GM12878 (cell line): ENCODE measurements around the gene LHFPL2. TPM values are rescaled to one million over a fixed set of nuclear protein-coding genes. Genes with fewer than 3 reads are reported as not detected.

ENCODE experiments used
- ATF7 ChIP-seq: fragments of 450-650 bp; IDR thresholded peaks from 2 replicates; pipeline ENCODE4 v1.6.1; 2016; ENCODE audit warnings: low read depth, mild to moderate bottlenecking
- BCL11A ChIP-seq: IDR thresholded peaks from 2 replicates; pipeline ENCODE4 v1.6.1; 2011; ENCODE audit warnings: low read depth, low read length
- BMI1 ChIP-seq: fragments of 450-650 bp; IDR thresholded peaks from 2 replicates; pipeline ENCODE4 v1.6.1; 2016; ENCODE audit warnings: mild to moderate bottlenecking, moderate library complexity, borderline replicate concordance
- CBFB ChIP-seq: IDR thresholded peaks from 2 replicates; pipeline ENCODE4 v1.6.1; 2016; ENCODE audit warnings: antibody characterized with exemption, low read depth
- CBX5 ChIP-seq: sonication (generic); IDR thresholded peaks from 2 replicates; pipeline ENCODE4 v1.6.1; 2016; ENCODE audit warnings: low read depth, moderate library complexity, mild to moderate bottlenecking, inconsistent platforms
- CREB1 ChIP-seq: IDR thresholded peaks from 2 replicates; pipeline ENCODE4 v1.6.1; 2012; ENCODE audit warnings: low read depth, mild to moderate bottlenecking, inconsistent platforms
- EED ChIP-seq: sonication (generic); IDR thresholded peaks from 2 replicates; pipeline ENCODE4 v1.6.1; 2016; ENCODE audit warnings: antibody characterized with exemption, low read depth
- JUNB ChIP-seq: IDR thresholded peaks from 2 replicates; pipeline ENCODE4 v1.6.1; 2016; ENCODE audit warnings: antibody characterized with exemption, mild to moderate bottlenecking
- MYC ChIP-seq: IDR thresholded peaks from 2 replicates; pipeline ENCODE4 v1.6.1; 2011; ENCODE audit warnings: mild to moderate bottlenecking, low read length, moderate library complexity, inconsistent platforms; ENCODE audit not compliant: insufficient read depth, insufficient replicate concordance, insufficient read length, severe bottlenecking
- NBN ChIP-seq: fragments of 450-650 bp; IDR thresholded peaks from 2 replicates; pipeline ENCODE4 v1.6.1; 2016
- NFXL1 ChIP-seq: fragments of 450-650 bp; IDR thresholded peaks from 2 replicates; pipeline ENCODE4 v1.6.1; 2017; ENCODE audit warnings: antibody characterized with exemption, mild to moderate bottlenecking, borderline replicate concordance
- NKRF ChIP-seq: fragments of 450-650 bp; conservative IDR thresholded peaks from 2 replicates; pipeline ENCODE4 v1.6.1; 2017; ENCODE audit warnings: mild to moderate bottlenecking, moderate library complexity
- PML ChIP-seq: IDR thresholded peaks from 2 replicates; pipeline ENCODE4 v1.6.1; 2012; ENCODE audit warnings: low read length, inconsistent platforms
- SRF ChIP-seq, 2 experiments: IDR thresholded peaks; 2 replicates each; pipeline ENCODE4 v1.6.1; 2011; ENCODE audit warnings: low read depth in 2 of 2, low read length in 2 of 2, mild to moderate bottlenecking in 1 of 2, moderate library complexity in 1 of 2
- STAT1 ChIP-seq: fragments of 450-650 bp; conservative IDR thresholded peaks from 2 replicates; pipeline ENCODE4 v1.6.1; 2014; ENCODE audit warnings: antibody characterized with exemption, mild to moderate bottlenecking
- TAF1 ChIP-seq: IDR thresholded peaks from 2 replicates; pipeline ENCODE4 v1.6.1; 2011; ENCODE audit warnings: mild to moderate bottlenecking, low read depth, low read length, borderline replicate concordance
- TCF3 ChIP-seq: IDR thresholded peaks from 2 replicates; pipeline ENCODE4 v1.6.1; 2012; ENCODE audit warnings: low read depth, mild to moderate bottlenecking, low read length, borderline replicate concordance; ENCODE audit not compliant: insufficient read depth
- ZNF24 ChIP-seq: fragments of 450-650 bp; IDR thresholded peaks from 2 replicates; pipeline ENCODE4 v1.6.1; 2017; ENCODE audit warnings: antibody characterized with exemption, mild to moderate bottlenecking
- ZNF274 ChIP-seq: IDR thresholded peaks from one replicate; pipeline ENCODE4 v1.8.0; 2011; ENCODE audit not compliant: insufficient read length, insufficient read depth
- polyA plus RNA-seq, 11 experiments: library from polyadenylated mRNA; depleted of rRNA in 4 of 11; unstranded in 6 of 11; stranded (reverse) in 5 of 11; fragments of >200 nt; fragmentation: Nextera tagmentation in 4 of 11; fragmentation: Illumina TruSeq in 1 of 11; extraction: Ambion mirVana in 4 of 11; extraction: Trizol in 1 of 11; gene quantifications; 1 replicate in 1 of 11; 2 replicates in 10 of 11; pipeline versions ENCODE4 v1.2.1 to v1.2.3, GENCODE V29; 2011 to 2016; ENCODE audit warnings: inconsistent platforms in 2 of 11, missing spikeins in 2 of 11, low read depth in 1 of 11
- total RNA-seq, 4 experiments: library from RNA; depleted of rRNA in 3 of 4; stranded (reverse); fragments of >200 nt in 3 of 4; fragmentation: Illumina TruSeq in 1 of 4; extraction: Trizol in 1 of 4; gene quantifications; 2 replicates each; pipeline versions ENCODE4 v1.2.1 to v1.2.3, GENCODE V29; 2013 to 2021
- TF ChIP-seq, protein P1 (sequence below): IDR thresholded peaks from 2 replicates; pipeline ENCODE4 v1.6.1; 2011; ENCODE audit warnings: borderline replicate concordance, low read depth, mild to moderate bottlenecking, moderate library complexity, low read length; ENCODE audit not compliant: insufficient read depth, poor library complexity, severe bottlenecking
- TF ChIP-seq, protein P2 (sequence below): fragments of 450-650 bp; IDR thresholded peaks from 2 replicates; pipeline ENCODE4 v1.6.1; 2017; ENCODE audit warnings: mild to moderate bottlenecking, low read depth, inconsistent platforms; ENCODE audit not compliant: poor library complexity, severe bottlenecking
- TF ChIP-seq, protein P3 (sequence below): fragments of 450-650 bp; IDR thresholded peaks from 2 replicates; pipeline ENCODE4 v1.6.1; 2017; ENCODE audit warnings: mild to moderate bottlenecking, moderate library complexity

The LHFPL2 gene
- total and polyA plus RNA-seq, 10 of the 15 experiments (the other 5 are each of a cell fraction or from before 2014, with no cell fraction given), result 4.1 to 21.8 (median 12.5) TPM

DNA sequence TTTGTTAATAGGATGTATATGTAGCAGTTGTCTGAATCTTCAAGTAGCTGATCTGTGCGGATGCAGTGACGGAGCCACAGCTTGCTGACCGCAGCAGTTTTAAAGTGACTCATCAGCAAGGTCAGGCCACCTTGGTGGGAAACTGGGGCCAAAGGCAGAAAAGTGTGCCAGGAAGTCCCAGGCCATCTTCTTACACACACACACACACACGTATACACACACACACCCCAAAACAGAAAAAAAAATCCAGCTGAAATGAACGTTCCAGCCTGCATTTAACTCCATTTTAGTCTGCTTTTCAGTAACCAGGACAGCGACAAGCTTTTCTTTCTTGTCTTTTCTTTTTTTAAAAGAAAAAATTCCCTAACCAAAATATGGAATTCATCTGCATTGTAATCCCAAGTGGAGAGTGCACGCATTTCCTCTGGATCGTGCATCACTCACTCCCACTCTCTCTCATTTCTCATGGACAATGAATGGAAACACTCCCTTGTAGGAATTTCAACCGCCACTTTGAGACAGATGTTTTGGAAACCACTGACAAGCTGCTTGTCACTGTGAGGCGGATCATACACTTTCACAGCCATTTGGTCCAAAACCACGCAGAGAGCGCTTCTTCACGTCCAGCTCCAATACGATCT lies 103.9 kb downstream of the LHFPL2 start (continued):
- TF ChIP-seq MYC, result no peak
- peak; percentile 64 for TF ChIP-seq PML
- TF ChIP-seq BCL11A, result peak; percentile 87
- TF ChIP-seq, protein P1, sequence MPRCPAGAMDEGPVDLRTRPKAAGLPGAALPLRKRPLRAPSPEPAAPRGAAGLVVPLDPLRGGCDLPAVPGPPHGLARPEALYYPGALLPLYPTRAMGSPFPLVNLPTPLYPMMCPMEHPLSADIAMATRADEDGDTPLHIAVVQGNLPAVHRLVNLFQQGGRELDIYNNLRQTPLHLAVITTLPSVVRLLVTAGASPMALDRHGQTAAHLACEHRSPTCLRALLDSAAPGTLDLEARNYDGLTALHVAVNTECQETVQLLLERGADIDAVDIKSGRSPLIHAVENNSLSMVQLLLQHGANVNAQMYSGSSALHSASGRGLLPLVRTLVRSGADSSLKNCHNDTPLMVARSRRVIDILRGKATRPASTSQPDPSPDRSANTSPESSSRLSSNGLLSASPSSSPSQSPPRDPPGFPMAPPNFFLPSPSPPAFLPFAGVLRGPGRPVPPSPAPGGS, result peak; percentile 64
- peak; percentile 61; the same call in 1 of the 2 replicates for TF ChIP-seq ZNF24
- TF ChIP-seq JUNB, result peak; percentile 91
- peak; percentile 94 for TF ChIP-seq CBFB
- TF ChIP-seq CBX5, result peak; percentile 47; the same call in 1 of the 2 replicates
- TF ChIP-seq STAT1, result no peak
- no peak for TF ChIP-seq ZNF274
- TF ChIP-seq NBN, result peak; percentile 93
- TF ChIP-seq CREB1, result peak; percentile 79
- TF ChIP-seq ATF7, result peak; percentile 82
- no peak for TF ChIP-seq NKRF
- no peak for TF ChIP-seq TAF1
- peak; percentile 80 for TF ChIP-seq EED
- TF ChIP-seq, protein P2, sequence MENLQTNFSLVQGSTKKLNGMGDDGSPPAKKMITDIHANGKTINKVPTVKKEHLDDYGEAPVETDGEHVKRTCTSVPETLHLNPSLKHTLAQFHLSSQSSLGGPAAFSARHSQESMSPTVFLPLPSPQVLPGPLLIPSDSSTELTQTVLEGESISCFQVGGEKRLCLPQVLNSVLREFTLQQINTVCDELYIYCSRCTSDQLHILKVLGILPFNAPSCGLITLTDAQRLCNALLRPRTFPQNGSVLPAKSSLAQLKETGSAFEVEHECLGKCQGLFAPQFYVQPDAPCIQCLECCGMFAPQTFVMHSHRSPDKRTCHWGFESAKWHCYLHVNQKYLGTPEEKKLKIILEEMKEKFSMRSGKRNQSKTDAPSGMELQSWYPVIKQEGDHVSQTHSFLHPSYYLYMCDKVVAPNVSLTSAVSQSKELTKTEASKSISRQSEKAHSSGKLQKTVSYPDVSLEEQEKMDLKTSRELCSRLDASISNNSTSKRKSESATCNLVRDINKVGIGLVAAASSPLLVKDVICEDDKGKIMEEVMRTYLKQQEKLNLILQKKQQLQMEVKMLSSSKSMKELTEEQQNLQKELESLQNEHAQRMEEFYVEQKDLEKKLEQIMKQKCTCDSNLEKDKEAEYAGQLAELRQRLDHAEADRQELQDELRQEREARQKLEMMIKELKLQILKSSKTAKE, result peak; percentile 60
- TF ChIP-seq BMI1, result peak; percentile 15; the same call in 1 of the 2 replicates
- TF ChIP-seq TCF3, result peak; percentile 67; the same call in 1 of the 2 replicates
- no peak for TF ChIP-seq NFXL1
- TF ChIP-seq, protein P3, sequence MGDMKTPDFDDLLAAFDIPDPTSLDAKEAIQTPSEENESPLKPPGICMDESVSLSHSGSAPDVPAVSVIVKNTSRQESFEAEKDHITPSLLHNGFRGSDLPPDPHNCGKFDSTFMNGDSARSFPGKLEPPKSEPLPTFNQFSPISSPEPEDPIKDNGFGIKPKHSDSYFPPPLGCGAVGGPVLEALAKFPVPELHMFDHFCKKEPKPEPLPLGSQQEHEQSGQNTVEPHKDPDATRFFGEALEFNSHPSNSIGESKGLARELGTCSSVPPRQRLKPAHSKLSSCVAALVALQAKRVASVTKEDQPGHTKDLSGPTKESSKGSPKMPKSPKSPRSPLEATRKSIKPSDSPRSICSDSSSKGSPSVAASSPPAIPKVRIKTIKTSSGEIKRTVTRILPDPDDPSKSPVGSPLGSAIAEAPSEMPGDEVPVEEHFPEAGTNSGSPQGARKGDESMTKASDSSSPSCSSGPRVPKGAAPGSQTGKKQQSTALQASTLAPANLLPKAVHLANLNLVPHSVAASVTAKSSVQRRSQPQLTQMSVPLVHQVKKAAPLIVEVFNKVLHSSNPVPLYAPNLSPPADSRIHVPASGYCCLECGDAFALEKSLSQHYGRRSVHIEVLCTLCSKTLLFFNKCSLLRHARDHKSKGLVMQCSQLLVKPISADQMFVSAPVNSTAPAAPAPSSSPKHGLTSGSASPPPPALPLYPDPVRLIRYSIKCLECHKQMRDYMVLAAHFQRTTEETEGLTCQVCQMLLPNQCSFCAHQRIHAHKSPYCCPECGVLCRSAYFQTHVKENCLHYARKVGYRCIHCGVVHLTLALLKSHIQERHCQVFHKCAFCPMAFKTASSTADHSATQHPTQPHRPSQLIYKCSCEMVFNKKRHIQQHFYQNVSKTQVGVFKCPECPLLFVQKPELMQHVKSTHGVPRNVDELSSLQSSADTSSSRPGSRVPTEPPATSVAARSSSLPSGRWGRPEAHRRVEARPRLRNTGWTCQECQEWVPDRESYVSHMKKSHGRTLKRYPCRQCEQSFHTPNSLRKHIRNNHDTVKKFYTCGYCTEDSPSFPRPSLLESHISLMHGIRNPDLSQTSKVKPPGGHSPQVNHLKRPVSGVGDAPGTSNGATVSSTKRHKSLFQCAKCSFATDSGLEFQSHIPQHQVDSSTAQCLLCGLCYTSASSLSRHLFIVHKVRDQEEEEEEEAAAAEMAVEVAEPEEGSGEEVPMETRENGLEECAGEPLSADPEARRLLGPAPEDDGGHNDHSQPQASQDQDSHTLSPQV, result no peak
- TF ChIP-seq SRF (IDR thresholded peaks at IDR 0.05; ENCODE audit: low read depth in 2 of 2, low read length in 2 of 2), result 0 out of 4 replicates have a peak, but pooled peaks of 1 of the 2 experiments have one; percentile 28
